ENCODE measurements around the gene NHLH1.

The NHLH1 gene

GRCh38 chr1:160366731-160367515 lies at the start of gene NHLH1:
Gene NHLH1, plus strand, starts transcription at chr1:160367071. Its CDS starts 3,661 bp downstream, at chr1:160370732.
- no peak for DNase-seq

GRCh38 chr1:160322831-160323230 lies 44.0 kb upstream of the NHLH1 start:
- no peak for DNase-seq

GRCh38 chr1:160325252-160325651 lies 41.6 kb upstream of the NHLH1 start:
- DNase-seq: no peak

GRCh38 chr1:160326418-160326817 lies 40.5 kb upstream of the NHLH1 start:
- DNase-seq: no peak

- no peak for DNase-seq
These were observed 38.7 kb upstream of the NHLH1 start for GRCh38 chr1:160328184-160328583.

- no peak for DNase-seq
These were observed 36.8 kb upstream of the NHLH1 start for GRCh38 chr1:160330119-160330518.

- DNase-seq: no peak
These were observed 34.4 kb upstream of the NHLH1 start for GRCh38 chr1:160332516-160332915.

GRCh38 chr1:160338580-160338979 lies 28.3 kb upstream of the NHLH1 start:
- no peak for DNase-seq

- no peak for DNase-seq
These were observed 26.7 kb upstream of the NHLH1 start for GRCh38 chr1:160340146-160340545.

- no peak for DNase-seq
These were observed 26.0 kb upstream of the NHLH1 start for GRCh38 chr1:160340866-160341265.

GRCh38 chr1:160342526-160342925 lies 24.3 kb upstream of the NHLH1 start:
- DNase-seq: no peak

- DNase-seq: peak; percentile 92
These were observed 23.7 kb upstream of the NHLH1 start, which contains the start of the genes COPA and NCSTN for GRCh38 chr1:160342953-160343869. Gene COPA, minus strand, starts transcription at chr1:160343250. Its CDS starts 80 bp downstream, at chr1:160343170. Gene NCSTN, plus strand, starts transcription at chr1:160343383. Its CDS starts 14 bp downstream, at chr1:160343397.

GRCh38 chr1:160344241-160344640 lies 22.6 kb upstream of the NHLH1 start:
- DNase-seq: no peak

- DNase-seq: no peak
These were observed 21.9 kb upstream of the NHLH1 start for GRCh38 chr1:160344936-160345335.

- DNase-seq: no peak
These were observed 20.4 kb upstream of the NHLH1 start for GRCh38 chr1:160346463-160346862.

- no peak for DNase-seq
These were observed 19.9 kb upstream of the NHLH1 start for GRCh38 chr1:160346958-160347357.

- DNase-seq: no peak
These were observed 15.2 kb upstream of the NHLH1 start for GRCh38 chr1:160351629-160352028.

GRCh38 chr1:160352555-160352954 lies 14.3 kb upstream of the NHLH1 start:
- no peak for DNase-seq

GRCh38 chr1:160353223-160353622 lies 13.6 kb upstream of the NHLH1 start:
- no peak for DNase-seq

- no peak for DNase-seq
These were observed 12.4 kb upstream of the NHLH1 start for GRCh38 chr1:160354388-160354985.

GRCh38 chr1:160357286-160358002 lies 9.4 kb upstream of the NHLH1 start:
- no peak for DNase-seq

GRCh38 chr1:160358073-160358472 lies 8.8 kb upstream of the NHLH1 start:
- no peak for DNase-seq

Measured in stimulated activated CD4-positive, alpha-beta T cell treated with anti-CD3 and anti-CD28 coated beads, Interleukin-1b, Interleukin-23, amount 100 ng/mL, for 48 hours (primary cell).